Central memory CD8-positive, alpha-beta T cell (primary cell): ENCODE measurements around the gene KMT2D.
A peak's percentile ranks its signal among the peaks of the same experiment; 100 is the strongest.

Source experiments
- ATAC-seq: fragments of 150-1000 bp; cut with Tn5 transposase; replicated peaks from 2 replicates; pipeline ENCODE4 v1.10.0; 2022; ENCODE audit warnings: mild to moderate bottlenecking, moderate FRiP score, moderate number of reproducible peaks; ENCODE audit not compliant: poor library complexity, severe bottlenecking; ENCODE audit errors: extremely low read depth
- DNase-seq, 2 donors: peaks; one replicate each; pipeline ENCODE4 v3.0.0; 2021; ENCODE audit warnings: low spot score in 2 of 2
- H3K27ac Mint-ChIP-seq: one replicate; pipeline ENCODE4 v1.8.0; 2022; ENCODE audit warnings: low read depth, mild to moderate bottlenecking, moderate library complexity, mixed read lengths
- H3K27me3 Mint-ChIP-seq: one replicate; pipeline ENCODE4 v1.8.0; 2022; ENCODE audit warnings: mixed read lengths
- H3K36me3 Mint-ChIP-seq: one replicate; pipeline ENCODE4 v1.8.0; 2022; ENCODE audit warnings: mild to moderate bottlenecking, moderate library complexity, mixed read lengths; ENCODE audit not compliant: insufficient read depth
- H3K4me1 Mint-ChIP-seq: one replicate; pipeline ENCODE4 v1.8.0; 2022; ENCODE audit warnings: mixed read lengths
- H3K4me3 Mint-ChIP-seq: one replicate; pipeline ENCODE4 v1.8.0; 2022; ENCODE audit warnings: mild to moderate bottlenecking, moderate library complexity, mixed read lengths
- H3K9me3 Mint-ChIP-seq: one replicate; pipeline ENCODE4 v1.8.0; 2022; ENCODE audit warnings: mixed read lengths

Gene KMT2D

DNA sequence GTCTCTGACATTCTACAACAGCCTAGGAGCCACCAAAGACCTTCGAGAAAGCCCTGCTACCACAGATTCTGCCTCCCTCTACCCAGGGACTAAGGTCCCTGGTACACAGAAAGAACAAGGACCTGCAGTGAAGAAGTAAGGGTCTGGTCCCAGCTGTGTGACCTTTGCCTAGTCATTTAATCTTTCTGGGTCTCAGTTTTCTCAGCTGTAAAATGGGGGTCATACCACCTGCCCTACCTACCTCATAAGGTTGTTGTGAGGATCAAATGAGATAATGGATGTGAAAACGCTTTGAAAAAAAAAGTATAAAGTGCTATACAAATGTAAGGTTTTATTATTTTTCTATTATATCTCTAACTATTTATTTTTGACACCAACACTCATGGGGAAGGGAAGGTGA is 36.8 kb downstream of the KMT2D start:
- H3K4me3 Mint-ChIP-seq, result no peak overlapping the region
- peaks cover 45% of the 10 kb centered on the region for H3K36me3 Mint-ChIP-seq
- no peak for DNase-seq
- ATAC-seq, result no peak
- no peaks in the 10 kb centered on the region for H3K27me3 Mint-ChIP-seq
- H3K4me1 Mint-ChIP-seq, result peaks cover 14% of the 10 kb centered on the region
- no peaks in the 10 kb centered on the region for H3K9me3 Mint-ChIP-seq
- H3K27ac Mint-ChIP-seq, result peak overlapping the region; percentile 91

- DNase-seq (no peak), ATAC-seq (no peak)
- H3K4me1 Mint-ChIP-seq, result peaks cover 25% of the 10 kb centered on the region
- no peaks in the 10 kb centered on the region for H3K27me3 Mint-ChIP-seq
- H3K9me3 Mint-ChIP-seq, result no peaks in the 10 kb centered on the region
- H3K36me3 Mint-ChIP-seq, result peaks cover 50% of the 10 kb centered on the region
- no peak overlapping the region for H3K4me3 Mint-ChIP-seq
- H3K27ac Mint-ChIP-seq, result peak overlapping the region; percentile 91
Observed at GRCh38 chr12:49022558-49023178, 37.9 kb downstream of the KMT2D start.

DNA sequence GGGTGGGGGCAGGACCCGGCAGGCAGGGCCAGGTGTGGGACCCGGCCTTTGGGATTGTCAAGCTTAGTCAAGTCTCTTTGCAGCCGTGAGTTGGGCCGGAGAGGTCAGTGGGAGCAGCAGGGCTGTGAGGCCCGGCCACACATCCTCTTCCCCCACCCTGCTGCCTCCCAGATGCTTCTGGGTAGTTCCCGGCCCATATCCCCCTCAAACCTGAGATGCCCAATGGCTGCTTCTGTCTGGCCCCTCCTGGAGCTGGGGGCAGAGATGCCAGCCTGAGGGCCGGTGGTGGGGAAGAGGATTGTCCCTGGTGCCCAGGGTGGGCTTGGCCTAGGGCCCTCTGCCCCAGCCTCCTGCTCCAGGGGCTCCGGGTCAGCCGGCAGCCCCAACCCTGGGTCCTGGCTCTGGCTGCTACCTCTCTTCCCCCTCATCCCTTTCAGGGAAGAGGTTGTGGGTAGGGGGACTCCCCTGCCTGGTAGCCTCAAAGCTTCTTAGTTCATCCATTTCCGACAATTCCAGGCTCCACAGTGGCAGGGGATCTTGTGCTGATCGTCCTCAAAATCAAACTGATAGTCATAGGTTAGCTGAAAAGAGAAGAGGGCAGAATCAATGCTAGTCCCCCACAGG is 39.2 kb downstream of the KMT2D start:
- ATAC-seq (no peak), DNase-seq (no peak)
- Mint-ChIP-seq H3K4me1 (peaks cover 38% of the 10 kb centered on the region), H3K36me3 (peaks cover 43% of the 10 kb centered on the region), H3K27me3 (no peaks in the 10 kb centered on the region), H3K9me3 (no peaks in the 10 kb centered on the region), H3K4me3 (no peak overlapping the region), H3K27ac (peak overlapping the region; percentile 91)

- Mint-ChIP-seq H3K27me3 (no peaks in the 10 kb centered on the region), H3K36me3 (peaks cover 35% of the 10 kb centered on the region), H3K9me3 (no peaks in the 10 kb centered on the region), H3K4me1 (peaks cover 45% of the 10 kb centered on the region), H3K27ac (peak overlapping the region; percentile 98), H3K4me3 (no peak overlapping the region)
- no peak for DNase-seq
- ATAC-seq, result no peak
Observed at GRCh38 chr12:49020441-49020840, 40.2 kb downstream of the KMT2D start.

DNA sequence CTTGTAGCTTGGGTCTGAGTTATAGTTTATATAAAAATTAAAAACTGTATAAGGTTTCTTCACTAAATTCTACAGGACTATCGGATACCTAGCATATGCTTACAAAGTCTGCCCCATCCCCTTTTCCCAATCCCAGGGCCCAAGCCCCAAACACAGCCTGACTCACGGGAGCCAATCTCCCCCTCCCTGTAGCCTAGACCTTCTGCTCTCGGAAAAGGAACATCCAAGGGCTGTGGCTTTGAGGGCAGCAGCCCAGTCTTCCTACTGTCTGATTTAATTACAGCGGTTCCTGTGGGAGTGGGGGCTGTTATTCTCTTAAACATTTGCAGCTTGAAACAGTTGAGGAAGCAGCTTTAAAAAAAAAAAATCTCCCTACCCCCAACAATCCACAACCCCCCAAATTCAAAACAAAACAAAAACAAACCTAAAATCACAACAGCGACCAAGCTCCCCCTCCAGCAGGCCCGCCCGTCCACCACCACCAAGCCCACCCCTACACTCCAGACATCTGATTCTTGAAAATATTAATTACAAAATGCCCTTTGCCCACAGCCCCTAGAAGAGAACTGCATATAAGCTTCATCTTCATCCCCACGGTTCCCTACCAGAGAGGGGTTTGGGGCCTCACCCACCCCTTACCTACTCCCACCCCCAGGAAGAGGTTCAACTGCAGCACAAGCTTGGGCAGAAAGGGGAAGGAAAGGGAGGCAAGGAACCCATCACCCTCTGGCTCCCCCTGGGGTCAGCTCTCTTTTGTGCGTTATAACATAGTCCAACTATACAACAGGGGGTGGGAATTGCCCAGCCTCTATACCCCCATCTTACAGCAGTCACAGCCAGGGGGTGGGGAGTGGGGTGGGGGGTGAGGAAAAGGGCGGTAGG is 40.9 kb downstream of the KMT2D start:
- ATAC-seq, result no peak
- Mint-ChIP-seq H3K27ac (peak overlapping the region; percentile 98), H3K4me1 (peaks cover 50% of the 10 kb centered on the region), H3K9me3 (no peaks in the 10 kb centered on the region), H3K4me3 (peak overlapping the region; percentile 89), H3K27me3 (no peaks in the 10 kb centered on the region), H3K36me3 (peaks cover 31% of the 10 kb centered on the region)
- no peak for DNase-seq

GRCh38 chr12:49019120-49019430 is 41.5 kb downstream of the KMT2D start:
- ATAC-seq (peak; percentile 22), DNase-seq (no peak)
- peak overlapping the region; percentile 98 for H3K27ac Mint-ChIP-seq
- H3K27me3 Mint-ChIP-seq, result no peaks in the 10 kb centered on the region
- H3K4me3 Mint-ChIP-seq, result peak overlapping the region; percentile 89
- H3K9me3 Mint-ChIP-seq, result no peaks in the 10 kb centered on the region
- peaks cover 28% of the 10 kb centered on the region for H3K36me3 Mint-ChIP-seq
- peaks cover 55% of the 10 kb centered on the region for H3K4me1 Mint-ChIP-seq

GRCh38 chr12:49018261-49019119 is 42.1 kb downstream of the KMT2D start, which contains the start of gene PRKAG1:
TSS of gene PRKAG1 (minus strand) at chr12:49018776. CDS start at chr12:49018740, 36 bp downstream.
- ATAC-seq, result peak; percentile 92
- H3K4me3 Mint-ChIP-seq, result peak within 1 kb of the TSS; percentile 89
- H3K36me3 Mint-ChIP-seq, result peaks cover 28% of the 10 kb centered on the region
- no peaks in the 10 kb centered on the region for H3K27me3 Mint-ChIP-seq
- peaks cover 56% of the 10 kb centered on the region for H3K4me1 Mint-ChIP-seq
- H3K9me3 Mint-ChIP-seq, result no peaks in the 10 kb centered on the region
- H3K27ac Mint-ChIP-seq, result peak within 1 kb of the TSS; percentile 98
- peak; percentile 95 to 98 for DNase-seq

DNA sequence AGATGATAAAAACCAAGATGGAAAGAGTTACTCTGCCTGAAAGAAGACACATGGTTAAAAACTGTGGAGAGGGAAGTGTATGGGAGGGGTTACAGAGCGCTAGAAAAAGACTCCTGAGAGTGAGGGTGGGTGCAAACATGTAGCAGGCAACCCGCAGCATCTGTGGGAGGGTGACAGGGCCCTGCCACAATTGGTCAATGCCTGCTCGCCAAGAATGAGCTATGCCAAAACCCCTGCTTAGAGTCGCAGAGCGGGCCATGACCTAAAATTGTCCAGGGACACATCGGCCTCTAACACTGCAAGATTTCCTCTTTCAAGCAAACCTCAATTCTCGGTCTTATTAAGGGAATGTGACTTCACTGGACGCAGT is 42.7 kb downstream of the KMT2D start:
- Mint-ChIP-seq H3K4me3 (peak overlapping the region; percentile 89), H3K36me3 (peaks cover 34% of the 10 kb centered on the region), H3K27me3 (no peaks in the 10 kb centered on the region), H3K27ac (peak overlapping the region; percentile 98), H3K4me1 (peaks cover 56% of the 10 kb centered on the region), H3K9me3 (no peaks in the 10 kb centered on the region)
- no peak for DNase-seq
- ATAC-seq, result peak; percentile 5

- H3K4me3 Mint-ChIP-seq, result no peak overlapping the region
- H3K27ac Mint-ChIP-seq, result no peak overlapping the region
- peaks cover 56% of the 10 kb centered on the region for H3K4me1 Mint-ChIP-seq
- H3K9me3 Mint-ChIP-seq, result no peaks in the 10 kb centered on the region
- no peak for ATAC-seq
- no peak for DNase-seq
- H3K27me3 Mint-ChIP-seq, result no peaks in the 10 kb centered on the region
- peaks cover 49% of the 10 kb centered on the region for H3K36me3 Mint-ChIP-seq
Observed at GRCh38 chr12:49015196-49015595, 45.4 kb downstream of the KMT2D start.

GRCh38 chr12:49014547-49014946 is 46.0 kb downstream of the KMT2D start:
- no peak for ATAC-seq
- peaks cover 50% of the 10 kb centered on the region for H3K36me3 Mint-ChIP-seq
- no peak for DNase-seq

DNA sequence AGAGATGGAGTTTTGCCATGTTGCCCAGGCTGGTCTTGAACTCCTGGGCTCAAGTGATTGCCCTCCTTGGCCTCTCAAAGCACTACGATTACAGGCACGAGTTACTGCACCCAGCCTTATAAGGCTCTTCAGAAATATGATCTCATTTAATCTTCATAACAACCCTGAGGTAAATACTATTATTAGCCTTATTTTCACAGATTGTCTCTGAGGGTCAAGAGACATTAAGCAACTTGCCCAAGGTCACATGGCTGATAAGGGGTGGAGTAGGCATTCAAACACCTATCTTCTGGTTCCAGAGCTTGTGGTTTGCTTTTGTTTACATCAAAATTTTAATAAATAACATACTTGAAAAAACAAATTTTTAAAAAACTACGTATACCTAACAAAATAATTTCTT is 47.2 kb downstream of the KMT2D start:
- Mint-ChIP-seq H3K27me3 (no peaks in the 10 kb centered on the region), H3K36me3 (peaks cover 55% of the 10 kb centered on the region), H3K27ac (no peak overlapping the region), H3K4me1 (peaks cover 41% of the 10 kb centered on the region), H3K4me3 (no peak overlapping the region), H3K9me3 (no peaks in the 10 kb centered on the region)
- DNase-seq, result no peak
- ATAC-seq, result no peak

More at GRCh38 chr12:49014547-49014946, 46.0 kb downstream of the KMT2D start:
- H3K27ac Mint-ChIP-seq, result peak overlapping the region; percentile 44
- no peaks in the 10 kb centered on the region for H3K27me3 Mint-ChIP-seq
- peaks cover 50% of the 10 kb centered on the region for H3K4me1 Mint-ChIP-seq
- no peak overlapping the region for H3K4me3 Mint-ChIP-seq
- H3K9me3 Mint-ChIP-seq, result no peaks in the 10 kb centered on the region

DNA sequence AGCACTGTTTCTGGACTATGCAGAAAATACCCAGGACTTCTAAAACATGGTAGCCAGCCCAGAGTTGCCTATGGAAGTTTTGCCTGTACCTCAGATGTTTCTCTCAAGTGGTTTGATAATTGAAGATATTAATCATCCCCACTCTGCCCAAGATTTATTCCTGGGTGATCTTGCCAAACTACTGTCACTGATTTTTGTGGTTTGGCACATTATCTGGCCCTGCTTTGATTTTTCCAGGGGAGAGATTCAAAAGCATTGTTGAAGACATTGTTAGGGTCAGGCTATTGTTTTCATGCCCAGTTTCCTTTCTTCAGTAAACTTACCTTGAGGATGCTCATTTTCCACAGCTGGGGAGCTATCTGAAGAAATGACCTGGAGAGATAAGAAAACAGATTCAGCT is 47.9 kb downstream of the KMT2D start:
- ATAC-seq (no peak), DNase-seq (no peak)
- H3K27me3 Mint-ChIP-seq, result no peaks in the 10 kb centered on the region
- H3K27ac Mint-ChIP-seq, result no peak overlapping the region
- no peaks in the 10 kb centered on the region for H3K9me3 Mint-ChIP-seq
- H3K36me3 Mint-ChIP-seq, result peaks cover 54% of the 10 kb centered on the region
- peaks cover 38% of the 10 kb centered on the region for H3K4me1 Mint-ChIP-seq
- no peak overlapping the region for H3K4me3 Mint-ChIP-seq
